HG02870 (cell line): ENCODE data around the gene SLC46A3.
"Not testable (repeated sequence)": the region's sequence is repeated elsewhere in the genome, so short reads cannot be mapped to it uniquely, and the experiment has no call there.

Experiments used
- ATAC-seq: cut with Tn5 transposase; IDR thresholded peaks from one replicate; pipeline ENCODE4 v1.9.1; 2021; ENCODE audit warnings: mild to moderate bottlenecking, moderate library complexity; ENCODE audit not compliant: unreplicated experiment

Gene SLC46A3, protein sequence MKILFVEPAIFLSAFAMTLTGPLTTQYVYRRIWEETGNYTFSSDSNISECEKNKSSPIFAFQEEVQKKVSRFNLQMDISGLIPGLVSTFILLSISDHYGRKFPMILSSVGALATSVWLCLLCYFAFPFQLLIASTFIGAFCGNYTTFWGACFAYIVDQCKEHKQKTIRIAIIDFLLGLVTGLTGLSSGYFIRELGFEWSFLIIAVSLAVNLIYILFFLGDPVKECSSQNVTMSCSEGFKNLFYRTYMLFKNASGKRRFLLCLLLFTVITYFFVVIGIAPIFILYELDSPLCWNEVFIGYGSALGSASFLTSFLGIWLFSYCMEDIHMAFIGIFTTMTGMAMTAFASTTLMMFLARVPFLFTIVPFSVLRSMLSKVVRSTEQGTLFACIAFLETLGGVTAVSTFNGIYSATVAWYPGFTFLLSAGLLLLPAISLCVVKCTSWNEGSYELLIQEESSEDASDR

DNA sequence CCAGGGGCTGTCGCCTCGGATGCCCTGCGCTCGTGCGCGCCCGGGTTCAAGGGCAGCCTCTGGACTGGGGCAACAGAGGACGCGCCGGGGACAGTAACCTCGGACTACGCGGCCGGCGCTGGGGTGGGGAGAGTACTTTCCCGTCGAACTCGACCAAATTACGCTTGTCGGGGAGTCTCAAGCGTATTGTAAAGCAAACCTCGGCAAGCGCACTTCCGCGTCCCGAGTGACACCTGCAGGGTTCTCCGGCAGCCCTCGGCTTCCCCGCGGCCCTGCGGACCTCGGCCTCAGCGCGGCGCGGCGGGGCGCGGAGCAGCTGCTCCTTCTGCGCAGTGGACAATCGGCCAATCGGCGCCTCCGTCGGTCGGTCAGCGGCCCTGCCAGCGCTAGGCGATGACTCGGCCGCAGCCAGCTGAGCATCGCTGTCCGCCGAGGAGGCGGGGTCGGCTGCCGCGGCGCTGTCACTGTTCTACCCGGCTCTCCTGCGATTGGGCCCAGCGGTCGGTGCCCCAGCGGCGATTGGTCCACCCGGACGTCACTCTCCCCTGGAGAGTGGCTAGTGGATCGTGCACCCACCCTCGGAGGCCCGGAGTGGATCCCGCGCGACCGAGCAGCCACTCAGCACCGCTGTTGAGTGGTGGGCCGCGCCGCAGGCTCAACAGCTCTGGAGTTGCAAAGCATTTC, at the start of gene SLC46A3:
SLC46A3 (minus strand) TSS at position 428 of the 684 bp plus-strand sequence. CDS start 972 bp downstream, outside the sequence.
- ATAC-seq, result peak; percentile 98

DNA sequence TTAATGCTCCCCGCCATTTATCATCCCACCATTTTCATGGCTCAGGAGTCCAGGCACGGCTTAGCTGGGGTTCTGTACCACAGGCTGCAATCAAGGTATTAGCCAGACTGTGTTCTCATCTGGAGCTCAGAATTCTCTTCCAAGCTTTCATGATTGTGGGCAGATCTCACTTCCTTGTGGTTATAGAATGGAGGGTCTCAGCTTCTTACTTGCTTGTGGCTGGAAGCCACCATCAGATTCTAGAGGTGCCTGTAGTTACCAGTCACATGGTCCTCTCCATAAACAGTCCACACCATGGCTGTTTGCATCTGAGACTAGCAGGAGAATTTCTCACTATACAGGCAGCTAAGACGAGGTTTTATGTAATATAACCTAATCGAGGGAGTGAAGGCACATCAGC, 45.1 kb upstream of the SLC46A3 start:
- no peak for ATAC-seq

DNA sequence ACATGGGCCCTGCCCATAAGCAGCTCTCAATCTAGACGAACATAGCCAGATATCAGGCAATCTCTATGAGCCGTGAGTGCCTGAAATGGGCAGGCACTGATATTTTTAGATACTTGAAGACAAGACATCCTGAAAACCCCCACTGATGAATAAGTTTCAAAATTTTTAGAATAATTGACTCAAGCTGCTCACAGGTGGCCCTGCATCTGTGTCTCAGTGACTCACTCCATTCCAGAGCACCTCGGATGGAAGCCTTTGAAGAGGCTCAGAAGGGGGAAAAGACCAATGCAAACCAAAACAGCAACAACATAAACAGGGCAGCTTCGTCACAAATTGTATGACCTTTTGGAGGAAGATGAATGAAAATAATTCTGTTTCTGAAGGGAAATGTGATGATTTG, 42.8 kb upstream of the SLC46A3 start:
- ATAC-seq, result no peak

DNA sequence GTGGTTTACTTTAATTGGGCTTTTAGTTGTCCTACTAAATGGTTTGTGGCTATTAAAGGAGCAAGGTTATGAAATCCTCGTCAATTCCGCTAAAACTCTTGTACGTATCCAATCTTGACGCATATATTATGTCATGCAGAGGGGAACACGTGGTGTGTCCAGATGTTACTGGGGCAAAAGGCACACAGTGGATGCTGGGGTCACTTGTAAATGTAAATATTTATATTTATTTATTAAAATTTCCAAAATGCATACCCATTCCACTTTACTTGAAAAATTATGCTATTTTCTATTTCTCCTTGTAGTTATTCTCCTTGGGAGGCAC, 36.7 kb upstream of the SLC46A3 start:
- ATAC-seq, result no peak

DNA sequence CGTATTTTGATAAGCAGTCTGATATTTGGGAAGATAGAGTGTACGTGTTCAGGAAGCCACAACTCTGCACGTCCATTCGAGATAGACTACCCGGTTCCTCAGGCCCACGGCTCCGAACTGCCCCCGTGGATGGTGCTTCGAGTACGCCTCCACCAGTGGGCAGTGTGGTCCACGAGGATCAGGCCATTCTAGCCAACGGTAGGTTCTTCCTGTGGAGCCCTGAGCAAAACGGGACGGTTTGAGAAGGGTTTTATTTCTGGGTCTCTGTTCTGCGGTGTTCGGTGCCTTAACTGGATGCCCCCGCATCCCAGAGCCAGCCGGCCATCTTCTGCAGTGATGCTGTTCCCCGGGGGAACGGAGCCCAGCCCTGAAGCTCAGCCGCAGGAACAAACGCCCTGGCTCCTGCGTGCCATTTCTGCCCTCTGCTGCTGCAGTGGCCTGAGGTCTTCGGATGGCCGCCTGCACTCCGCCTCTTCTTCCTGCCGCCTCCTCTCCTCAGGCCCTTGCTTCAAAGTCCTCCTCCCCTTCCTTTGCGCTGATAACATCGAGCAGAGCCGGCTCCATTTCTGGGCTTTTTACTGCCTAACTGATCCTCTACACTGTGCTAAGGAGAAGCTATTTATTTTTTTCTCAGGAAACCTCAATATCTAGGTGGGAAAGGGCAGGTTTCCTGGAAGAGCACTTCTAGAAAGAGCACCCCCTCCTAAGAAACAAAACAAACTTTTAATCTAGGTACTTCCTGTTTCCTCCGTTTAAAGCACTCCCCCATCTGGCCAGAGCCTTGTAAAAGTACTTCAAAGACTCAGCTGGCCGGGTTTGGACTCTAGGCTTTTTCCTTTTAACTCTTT, 36.2 kb upstream of the SLC46A3 start:
- no peak for ATAC-seq

DNA sequence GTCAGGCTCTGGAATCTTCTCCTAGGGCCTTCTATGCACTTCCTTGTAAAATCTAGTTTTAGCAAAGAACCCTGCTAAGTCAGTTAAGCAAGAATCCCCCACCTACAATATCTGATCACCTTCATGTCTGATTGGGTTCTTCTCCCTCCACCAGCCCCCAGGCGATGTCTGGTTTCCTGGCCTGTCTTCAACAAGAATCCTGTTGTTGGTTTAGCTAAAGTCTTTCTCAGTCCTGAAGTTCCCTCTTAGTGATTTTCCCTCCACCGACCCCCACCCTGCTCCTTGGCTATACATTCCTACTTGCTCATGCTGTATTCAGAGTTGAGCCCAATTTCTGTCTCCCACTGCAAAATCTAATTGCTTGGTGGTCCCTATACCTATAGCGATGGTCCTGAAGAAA, 35.2 kb upstream of the SLC46A3 start:
- no peak for ATAC-seq

DNA sequence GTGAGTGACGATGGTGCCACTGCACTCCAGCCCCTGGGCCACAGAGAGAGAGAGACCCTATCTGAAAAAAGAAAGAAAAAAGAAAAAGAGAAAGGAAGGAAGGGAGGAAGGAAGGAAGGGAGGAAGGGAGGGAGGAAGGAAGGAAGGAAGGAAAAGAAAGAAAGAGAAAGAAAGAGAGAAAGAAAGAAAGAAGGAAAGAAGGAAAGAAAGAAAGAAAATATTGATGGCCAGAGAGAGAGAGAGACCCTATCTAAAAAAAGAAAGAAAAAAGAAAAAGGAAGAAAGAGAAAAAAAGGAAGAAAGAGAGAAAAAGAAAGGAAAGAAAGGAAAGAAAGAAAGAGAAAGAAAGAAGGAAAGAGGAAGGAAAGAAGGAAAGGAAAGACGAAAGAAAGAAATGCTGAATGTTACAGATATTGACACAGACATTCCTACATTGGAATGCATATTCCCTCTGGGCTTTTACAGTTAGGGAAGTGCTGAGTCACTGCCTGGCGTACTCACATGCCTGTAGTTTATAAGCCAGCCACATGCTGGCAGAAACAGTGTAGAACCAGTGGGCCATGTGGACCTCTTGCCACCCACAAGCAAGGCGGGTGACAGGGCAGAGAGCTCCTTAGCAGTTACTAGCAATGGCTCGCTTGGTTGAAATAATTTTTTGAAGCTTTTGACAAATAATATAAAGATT, 34.6 kb upstream of the SLC46A3 start:
- ATAC-seq, result no peak

DNA sequence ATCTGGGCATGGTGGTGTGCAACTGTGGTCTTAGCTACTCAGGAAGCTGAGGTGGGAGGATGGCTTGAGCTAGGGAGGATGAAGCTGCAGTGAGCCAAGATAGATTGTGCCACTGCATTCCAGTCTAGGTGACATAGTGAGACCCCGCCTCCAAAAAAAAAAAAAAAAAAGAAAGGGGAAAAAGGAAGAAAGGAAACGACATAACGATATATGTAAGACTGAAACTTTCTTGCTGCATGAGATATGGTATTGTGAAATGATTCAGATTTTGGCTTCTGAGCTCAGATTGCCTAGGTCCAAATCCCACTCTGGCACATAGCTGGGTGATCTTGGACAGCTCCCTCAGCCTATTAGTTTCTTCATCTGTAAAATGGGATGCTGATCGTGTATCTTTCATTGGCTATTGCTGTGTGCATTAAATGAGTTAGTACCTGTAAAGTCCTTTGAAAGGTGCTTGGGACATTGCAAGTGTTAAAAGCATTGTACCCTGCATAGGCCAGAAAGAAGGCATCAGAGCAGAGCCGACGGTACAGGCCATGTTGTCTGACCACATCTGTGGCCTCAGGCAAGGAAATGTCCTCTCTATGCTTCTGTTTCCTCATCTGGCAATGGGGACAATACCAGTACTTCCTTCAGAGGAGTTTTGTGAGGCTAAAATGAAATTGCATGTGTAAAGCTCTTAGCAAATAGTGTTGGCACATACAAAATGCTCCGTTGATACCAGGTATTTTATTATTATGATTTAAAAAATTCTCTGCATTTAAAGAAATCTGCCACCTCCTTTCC, 32.6 kb upstream of the SLC46A3 start:
- no peak for ATAC-seq

DNA sequence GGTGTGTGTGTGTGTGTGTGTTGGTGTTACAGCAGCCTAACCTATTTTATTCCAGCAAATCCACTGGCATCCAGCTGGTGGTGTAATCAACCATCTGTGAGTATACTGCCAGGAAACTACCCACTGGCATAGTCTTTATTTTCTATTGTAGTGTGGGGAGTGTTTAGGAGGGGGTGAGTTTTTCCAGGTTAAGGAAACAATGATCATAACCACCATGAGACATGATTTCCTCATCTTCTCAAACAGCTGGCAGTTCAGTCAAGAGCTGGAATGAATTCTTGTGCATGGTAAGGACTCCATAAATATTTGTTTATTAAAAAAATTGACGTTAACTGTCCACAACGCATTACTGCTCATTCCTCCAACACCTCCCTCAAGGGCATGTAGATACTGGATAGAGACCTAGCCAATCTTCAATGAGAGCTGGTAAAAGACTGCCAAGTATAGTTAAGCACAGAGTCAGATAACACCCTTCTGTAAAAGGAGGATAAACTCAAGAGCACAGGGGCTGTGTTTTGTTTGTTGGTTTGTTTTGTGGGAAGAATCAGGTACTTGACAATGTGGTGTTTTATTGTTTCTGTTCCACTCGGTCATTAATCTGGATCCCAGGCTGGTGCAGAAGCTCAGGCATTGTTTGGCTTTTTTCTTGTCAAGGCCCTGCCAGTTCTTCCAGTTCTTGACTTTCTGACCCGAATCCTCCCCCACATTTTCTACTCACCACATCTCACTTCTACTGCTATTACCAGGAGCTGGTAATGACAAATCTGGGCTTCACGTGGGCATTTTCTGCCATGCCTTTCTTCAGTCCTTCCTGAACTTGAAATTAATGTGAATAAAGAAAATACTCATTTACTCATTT, 31.6 kb upstream of the SLC46A3 start:
- no peak for ATAC-seq

DNA sequence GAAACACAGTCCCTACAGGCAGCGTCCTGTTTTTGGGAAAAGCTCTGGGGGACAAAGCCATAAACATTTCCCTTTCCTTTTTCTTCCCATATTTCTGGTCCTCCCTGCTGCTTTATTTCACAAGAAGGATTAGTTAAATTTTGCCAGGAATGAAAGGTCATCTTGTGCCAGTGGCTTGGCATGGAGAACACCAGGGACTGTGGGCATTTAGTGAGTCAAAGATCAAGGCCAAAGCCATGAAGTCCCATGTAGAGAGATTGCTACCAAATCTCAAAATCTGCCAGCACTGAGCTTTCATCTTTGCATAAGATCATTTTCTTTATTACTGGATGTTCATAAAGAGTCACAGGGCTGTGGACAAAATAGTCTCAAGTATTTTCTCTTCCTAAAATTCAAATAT, 29.1 kb upstream of the SLC46A3 start:
- ATAC-seq, result no peak

DNA sequence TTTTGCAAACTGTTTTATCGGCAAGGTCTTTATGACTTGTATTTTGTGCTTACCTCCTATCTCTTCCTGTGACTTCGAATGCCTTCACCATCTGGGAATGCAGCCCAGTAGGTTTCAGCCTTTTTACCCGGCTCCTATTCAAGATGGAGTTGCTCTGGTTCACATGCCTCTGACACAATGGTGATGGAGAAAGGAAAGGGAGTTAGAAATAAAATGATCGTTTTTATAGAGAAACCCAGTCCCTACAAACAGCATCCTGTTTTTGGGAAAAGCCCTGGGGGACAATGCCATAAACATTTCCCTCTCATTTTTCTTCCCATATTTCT, 27.5 kb upstream of the SLC46A3 start:
- no peak for ATAC-seq

DNA sequence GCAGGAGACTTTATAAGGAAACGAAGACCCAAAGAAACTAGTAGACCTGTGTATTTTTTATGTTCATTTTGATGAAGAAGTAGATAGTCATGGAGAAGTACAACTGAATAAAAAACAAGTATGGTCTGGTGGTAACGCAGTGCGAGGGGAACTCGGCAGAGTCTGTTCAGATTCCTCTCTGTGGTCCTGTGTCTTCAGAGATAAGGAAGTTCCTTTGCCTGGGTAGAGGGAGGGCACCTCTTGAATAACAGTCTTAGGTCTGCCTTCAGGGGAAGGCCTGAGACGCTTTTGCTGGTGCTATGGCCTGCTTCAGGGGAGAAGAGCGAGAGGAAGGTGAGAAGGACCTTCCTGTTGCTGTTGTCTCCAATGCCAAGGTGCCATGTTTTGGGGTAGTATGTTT, 25.9 kb upstream of the SLC46A3 start:
- no peak for ATAC-seq

DNA sequence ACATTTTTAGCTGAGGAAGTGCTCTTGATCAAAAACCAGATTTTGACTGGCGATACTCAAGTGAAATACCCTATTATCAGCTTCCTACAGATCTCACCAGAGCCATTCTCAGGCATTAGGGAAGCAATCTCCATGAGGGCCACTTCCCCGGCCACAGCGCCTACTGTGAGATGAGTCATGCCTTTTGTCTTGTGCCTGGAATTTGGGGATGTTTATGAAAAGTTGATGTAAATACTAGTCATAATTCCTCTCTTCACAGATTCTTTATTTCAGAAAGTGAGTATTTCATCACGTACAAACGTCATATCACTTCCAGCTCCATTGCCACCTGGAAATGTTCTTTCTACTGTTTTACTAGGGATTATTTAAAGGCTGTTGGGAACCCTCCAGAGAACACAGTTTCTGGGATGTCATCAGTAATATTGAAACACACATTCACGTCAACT, 25.3 kb upstream of the SLC46A3 start:
- no peak for ATAC-seq

DNA sequence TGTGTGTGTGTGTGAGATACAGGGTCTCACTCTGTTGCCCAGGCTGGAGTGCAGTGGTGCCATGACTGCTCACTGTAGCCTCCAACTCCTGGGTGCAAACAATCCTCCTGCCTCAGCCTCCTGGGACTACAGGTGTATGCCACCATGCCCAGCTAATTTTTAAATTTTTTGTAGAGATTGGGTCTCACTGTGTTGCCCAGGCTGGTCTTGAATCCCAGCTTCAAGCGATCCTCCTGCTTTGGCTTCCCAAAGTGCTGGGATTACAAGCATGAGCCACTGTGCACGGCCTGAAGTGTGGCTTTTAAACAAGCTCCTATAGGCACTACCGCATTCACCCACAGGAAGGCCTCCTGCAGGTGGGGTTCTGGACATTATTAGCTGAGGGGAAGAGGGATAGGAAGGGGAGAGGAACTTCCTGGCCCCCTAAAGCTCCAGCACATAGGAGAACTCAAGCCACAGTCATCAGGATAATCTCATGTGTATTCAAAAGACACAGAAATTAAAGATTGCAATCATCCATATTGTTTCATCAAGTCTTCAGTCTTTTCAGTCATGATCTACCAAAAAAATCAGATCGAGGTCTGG, 24.8 kb upstream of the SLC46A3 start:
- no peak for ATAC-seq

DNA sequence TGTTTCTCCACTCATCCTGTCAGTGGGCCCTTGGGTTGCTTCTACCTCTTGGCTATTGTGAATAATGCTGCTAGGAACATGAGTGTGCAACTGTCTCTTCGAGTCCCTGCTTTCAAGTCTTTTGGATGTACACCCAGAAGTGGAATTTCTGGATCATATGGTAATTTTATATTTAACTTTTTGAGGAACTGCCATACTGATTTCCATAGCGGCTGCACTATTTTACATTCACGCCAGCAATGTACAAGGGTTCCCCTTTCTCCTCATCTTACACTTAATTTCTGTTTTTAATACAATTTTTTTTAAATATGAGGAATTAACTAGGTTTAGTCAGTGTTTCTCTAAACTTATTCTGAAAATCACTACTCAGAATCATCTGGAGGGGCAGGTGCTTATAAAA, 24.2 kb upstream of the SLC46A3 start:
- no peak for ATAC-seq

DNA sequence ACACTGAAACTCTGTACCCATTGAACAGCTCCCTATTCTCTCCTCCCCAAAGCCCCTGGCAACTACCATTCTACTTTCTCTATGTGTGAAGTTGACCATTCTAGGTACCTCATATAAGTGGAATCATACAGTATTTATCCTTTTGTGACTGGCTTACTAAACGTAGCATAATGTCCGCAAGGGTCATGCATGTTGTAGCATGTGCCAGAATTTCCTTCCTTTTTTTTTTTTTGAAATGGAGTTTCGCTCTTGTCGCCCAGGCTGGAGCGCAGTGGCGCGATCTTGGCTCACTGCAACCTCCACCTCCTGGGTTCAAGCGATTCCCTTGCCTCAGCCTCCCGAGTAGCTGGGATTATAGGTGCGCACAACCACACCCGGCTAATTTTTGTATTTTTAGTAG, 23.7 kb upstream of the SLC46A3 start:
- not testable (repeated sequence) for ATAC-seq

DNA sequence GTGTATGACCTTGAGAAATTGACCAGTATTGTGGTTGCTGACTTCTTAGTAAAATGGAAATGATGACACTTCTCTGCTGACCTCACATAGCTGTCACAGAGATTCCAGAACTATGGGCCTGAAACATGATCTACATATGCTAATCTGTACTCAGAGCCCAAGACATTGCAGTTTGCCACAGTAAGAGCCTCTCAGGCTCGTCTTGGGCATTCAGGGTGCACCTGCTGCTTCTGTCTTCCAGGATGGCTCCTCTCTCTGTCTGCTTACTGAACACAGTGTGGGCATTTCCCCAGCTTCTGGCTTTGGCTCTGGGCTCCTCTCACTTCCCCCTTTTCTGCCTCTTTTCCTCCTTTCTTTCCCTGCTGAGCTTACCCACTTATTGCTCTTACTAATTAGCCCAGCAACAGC, 22.3 kb upstream of the SLC46A3 start:
- no peak for ATAC-seq

DNA sequence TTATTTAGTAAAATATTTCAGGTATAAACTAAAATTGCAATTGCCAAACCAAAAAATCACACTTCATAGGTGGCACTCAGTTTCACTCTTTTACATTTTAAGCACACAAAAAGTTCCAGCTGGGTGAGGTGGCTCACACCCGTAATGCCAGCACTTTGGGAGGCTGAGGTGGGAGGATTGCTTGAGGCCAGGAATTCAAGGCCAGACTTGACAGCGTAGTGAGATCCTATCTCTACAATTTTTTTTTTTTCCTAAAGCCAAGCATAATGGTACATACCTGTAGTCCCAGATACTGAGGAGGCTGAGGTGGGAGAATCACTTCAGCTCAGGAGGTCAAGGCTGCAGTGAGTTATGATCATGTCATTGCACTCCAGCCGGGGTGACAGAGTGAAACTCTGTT, 20.6 kb upstream of the SLC46A3 start:
- ATAC-seq, result no peak

DNA sequence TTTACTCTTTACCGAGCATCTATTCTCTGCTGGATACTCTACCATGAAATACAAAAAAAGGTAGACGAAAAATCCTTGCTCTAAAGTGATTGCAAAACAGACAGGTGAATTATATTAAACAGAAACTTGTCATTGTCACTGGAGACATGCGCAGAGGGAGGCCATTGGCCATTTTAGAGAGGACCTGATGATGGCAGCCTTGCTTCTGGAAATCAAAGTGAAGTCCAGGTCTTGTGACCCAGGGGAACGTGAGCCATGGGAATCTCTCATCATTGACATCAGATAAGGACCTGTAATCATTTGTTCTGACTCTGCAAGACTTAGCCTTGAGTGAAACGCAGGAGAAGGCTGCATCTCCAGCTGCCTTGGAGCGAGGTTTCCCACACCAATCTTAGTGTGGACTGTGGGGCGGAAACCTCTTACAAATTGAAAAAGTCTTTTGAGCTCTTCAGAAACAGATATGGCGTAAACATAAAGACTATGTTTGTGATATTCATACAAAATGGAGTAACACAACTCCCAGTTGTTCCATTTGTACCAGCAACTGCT, 16.8 kb upstream of the SLC46A3 start:
- ATAC-seq, result no peak
